NT2/D1 (cell line): Measurements from ENCODE around the gene MAML2.

Source experiments
- SUZ12 ChIP-seq: IDR thresholded peaks from 2 replicates; pipeline ENCODE4 v1.6.1; 2011; ENCODE audit not compliant: insufficient read length, insufficient read depth; ENCODE audit errors: extremely low read depth
- YY1 ChIP-seq: IDR thresholded peaks from 2 replicates; pipeline ENCODE4 v1.6.1; 2011; ENCODE audit not compliant: insufficient read length, insufficient read depth
- ZNF274 ChIP-seq: IDR thresholded peaks from 2 replicates; pipeline ENCODE4 v1.6.1; 2011; ENCODE audit warnings: mild to moderate bottlenecking, low read depth, low read length

GRCh38 chr11:96191752-96192151 lies 151.2 kb downstream of the MAML2 start:
- TF ChIP-seq ZNF274: no peak
- TF ChIP-seq YY1: no peak
- no peak for TF ChIP-seq SUZ12
